ENCODE results near the gene HEATR3. TPM values are rescaled to one million over a fixed set of nuclear protein-coding genes. Genes with fewer than 3 reads are reported as not detected.
A peak's percentile ranks its signal among the peaks of the same experiment; 100 is the strongest.

Gene HEATR3
- total RNA-seq, 2 experiments from 2014 or later = 16.3 to 17.5 TPM

GRCh38 chr16:50037662-50038220, 28.0 kb upstream of the HEATR3 start:
- CTCF ChIA-PET = interaction anchor here (0.6 to 1.1 kb wide), 2 partner anchors 12 to 140 kb away, joined by 3 read pairs; partner anchors contain the start of gene CNEP1R1
- intact Hi-C loops (cut with micrococcal nuclease) = no loop called here
- H3K27ac Mint-ChIP-seq = peak overlapping the region; percentile 19

GRCh38 chr16:50038286-50038685, 27.5 kb upstream of the HEATR3 start:
- no peak overlapping the region for H3K4me3 Mint-ChIP-seq
- intact Hi-C loops (cut with micrococcal nuclease) = no loop called here
- H3K9me3 Mint-ChIP-seq = no peaks in the 10 kb centered on the region
- H3K4me1 Mint-ChIP-seq (ENCODE audit: low read depth) = peaks cover 14% of the 10 kb centered on the region
- H3K36me3 Mint-ChIP-seq (ENCODE audit: low read depth) = peaks cover 12% of the 10 kb centered on the region
- CTCF ChIA-PET = interaction anchor here (0.6 to 1.1 kb wide), 3 partner anchors 13 to 139 kb away, joined by 3 read pairs; partner anchors contain the start of gene CNEP1R1
- DNase-seq = no peak
- no peak overlapping the region for H3K27ac Mint-ChIP-seq
- peaks cover 5% of the 10 kb centered on the region for H3K27me3 Mint-ChIP-seq (ENCODE audit: low read depth)

More at GRCh38 chr16:50037662-50038220, 28.0 kb upstream of the HEATR3 start:
- peaks cover 14% of the 10 kb centered on the region for H3K4me1 Mint-ChIP-seq (ENCODE audit: low read depth)
- H3K4me3 Mint-ChIP-seq = no peak overlapping the region
- H3K27me3 Mint-ChIP-seq (ENCODE audit: low read depth) = peaks cover 3% of the 10 kb centered on the region
- peaks cover 13% of the 10 kb centered on the region for H3K36me3 Mint-ChIP-seq (ENCODE audit: low read depth)
- no peak for DNase-seq
- no peaks in the 10 kb centered on the region for H3K9me3 Mint-ChIP-seq

GRCh38 chr16:50038756-50039529, 26.8 kb upstream of the HEATR3 start:
- CTCF ChIA-PET = interaction anchor here (0.6 to 1.1 kb wide), 3 partner anchors 14 to 139 kb away, joined by 3 read pairs; partner anchors contain the start of gene CNEP1R1
- H3K27me3 Mint-ChIP-seq (ENCODE audit: low read depth) = peaks cover 5% of the 10 kb centered on the region
- no peak for DNase-seq
- no peak overlapping the region for H3K4me3 Mint-ChIP-seq
- intact Hi-C loops (cut with micrococcal nuclease) = no loop called here
- H3K36me3 Mint-ChIP-seq (ENCODE audit: low read depth) = peaks cover 11% of the 10 kb centered on the region
- no peak overlapping the region for H3K27ac Mint-ChIP-seq
- peaks cover 14% of the 10 kb centered on the region for H3K4me1 Mint-ChIP-seq (ENCODE audit: low read depth)
- no peaks in the 10 kb centered on the region for H3K9me3 Mint-ChIP-seq

- Mint-ChIP-seq H3K36me3 (ENCODE audit: low read depth) (peaks cover 5% of the 10 kb centered on the region), H3K27me3 (ENCODE audit: low read depth) (peaks cover 5% of the 10 kb centered on the region), H3K27ac (no peak overlapping the region), H3K4me3 (no peak overlapping the region), H3K9me3 (no peaks in the 10 kb centered on the region), H3K4me1 (ENCODE audit: low read depth) (peaks cover 13% of the 10 kb centered on the region)
- CTCF ChIA-PET = interaction anchor here (1.1 kb wide), 1 partner anchor 181 kb away, joined by 3 read pairs; no protein-coding TSS in a partner anchor
- intact Hi-C loops (cut with micrococcal nuclease) = no loop called here
- DNase-seq = no peak
Measured at GRCh38 chr16:50040018-50040417, 25.8 kb upstream of the HEATR3 start.

- Mint-ChIP-seq H3K36me3 (ENCODE audit: low read depth) (peaks cover 5% of the 10 kb centered on the region), H3K4me1 (ENCODE audit: low read depth) (peaks cover 10% of the 10 kb centered on the region), H3K4me3 (no peak overlapping the region), H3K9me3 (no peaks in the 10 kb centered on the region), H3K27ac (no peak overlapping the region), H3K27me3 (ENCODE audit: low read depth) (peaks cover 5% of the 10 kb centered on the region)
- no peak for DNase-seq
- intact Hi-C loops (cut with micrococcal nuclease) = no loop called here
- CTCF ChIA-PET = interaction anchor here (1.0 to 1.1 kb wide), 2 partner anchors 20 to 180 kb away, joined by 3 to 4 read pairs; no protein-coding TSS in a partner anchor
Measured at GRCh38 chr16:50040710-50041109, 25.1 kb upstream of the HEATR3 start.

GRCh38 chr16:50043358-50043757, 22.4 kb upstream of the HEATR3 start:
- Mint-ChIP-seq H3K36me3 (ENCODE audit: low read depth) (peaks cover 2% of the 10 kb centered on the region), H3K27me3 (ENCODE audit: low read depth) (peaks cover 5% of the 10 kb centered on the region), H3K9me3 (no peaks in the 10 kb centered on the region), H3K27ac (no peak overlapping the region), H3K4me3 (no peak overlapping the region), H3K4me1 (ENCODE audit: low read depth) (peaks cover 5% of the 10 kb centered on the region)
- DNase-seq = no peak
- intact Hi-C loops (cut with micrococcal nuclease) = no loop called here
- CTCF ChIA-PET = no interaction called here

GRCh38 chr16:50045412-50045811, 20.4 kb upstream of the HEATR3 start:
- Mint-ChIP-seq H3K9me3 (no peaks in the 10 kb centered on the region), H3K36me3 (ENCODE audit: low read depth) (no peaks in the 10 kb centered on the region), H3K27me3 (ENCODE audit: low read depth) (peaks cover 5% of the 10 kb centered on the region), H3K4me1 (ENCODE audit: low read depth) (no peaks in the 10 kb centered on the region), H3K4me3 (no peak overlapping the region), H3K27ac (peak overlapping the region; percentile 53)
- CTCF ChIA-PET = interaction anchor here (0.7 kb wide), 1 partner anchor 386 kb away, joined by 3 read pairs; no protein-coding TSS in a partner anchor
- no peak for DNase-seq
- intact Hi-C loops (cut with micrococcal nuclease) = no loop called here

GRCh38 chr16:50046853-50047252, 18.9 kb upstream of the HEATR3 start:
- intact Hi-C loops (cut with micrococcal nuclease) = no loop called here
- DNase-seq = no peak
- peaks cover 2% of the 10 kb centered on the region for H3K9me3 Mint-ChIP-seq
- no peak overlapping the region for H3K27ac Mint-ChIP-seq
- no peak overlapping the region for H3K4me3 Mint-ChIP-seq
- H3K27me3 Mint-ChIP-seq (ENCODE audit: low read depth) = peaks cover 5% of the 10 kb centered on the region
- CTCF ChIA-PET = no interaction called here
- H3K4me1 Mint-ChIP-seq (ENCODE audit: low read depth) = no peaks in the 10 kb centered on the region
- no peaks in the 10 kb centered on the region for H3K36me3 Mint-ChIP-seq (ENCODE audit: low read depth)

GRCh38 chr16:50047864-50048263, 17.9 kb upstream of the HEATR3 start:
- no peak for DNase-seq
- H3K36me3 Mint-ChIP-seq (ENCODE audit: low read depth) = no peaks in the 10 kb centered on the region
- intact Hi-C loops (cut with micrococcal nuclease) = no loop called here
- no peak overlapping the region for H3K27ac Mint-ChIP-seq
- no peaks in the 10 kb centered on the region for H3K4me1 Mint-ChIP-seq (ENCODE audit: low read depth)
- peaks cover 1% of the 10 kb centered on the region for H3K27me3 Mint-ChIP-seq (ENCODE audit: low read depth)
- H3K4me3 Mint-ChIP-seq = no peak overlapping the region
- peaks cover 2% of the 10 kb centered on the region for H3K9me3 Mint-ChIP-seq
- CTCF ChIA-PET = no interaction called here

GRCh38 chr16:50050802-50051201, 15.0 kb upstream of the HEATR3 start:
- no peak for DNase-seq
- H3K9me3 Mint-ChIP-seq = peaks cover 6% of the 10 kb centered on the region
- no peaks in the 10 kb centered on the region for H3K27me3 Mint-ChIP-seq (ENCODE audit: low read depth)
- H3K4me3 Mint-ChIP-seq = no peak overlapping the region
- no peaks in the 10 kb centered on the region for H3K36me3 Mint-ChIP-seq (ENCODE audit: low read depth)
- H3K4me1 Mint-ChIP-seq (ENCODE audit: low read depth) = no peaks in the 10 kb centered on the region
- CTCF ChIA-PET = interaction anchor here (0.9 kb wide), 2 partner anchors 26 to 159 kb away, joined by 3 to 4 read pairs; partner anchors contain the start of gene CNEP1R1
- H3K27ac Mint-ChIP-seq = no peak overlapping the region
- intact Hi-C loops (cut with micrococcal nuclease) = no loop called here

- Mint-ChIP-seq H3K27me3 (ENCODE audit: low read depth) (no peaks in the 10 kb centered on the region), H3K36me3 (ENCODE audit: low read depth) (peaks cover 2% of the 10 kb centered on the region), H3K27ac (no peak overlapping the region), H3K9me3 (peaks cover 12% of the 10 kb centered on the region), H3K4me1 (ENCODE audit: low read depth) (no peaks in the 10 kb centered on the region), H3K4me3 (no peak overlapping the region)
- CTCF ChIA-PET = interaction anchor here (0.6 to 1.0 kb wide), 2 partner anchors 140 to 485 kb away, joined by 4 to 6 read pairs; no protein-coding TSS in a partner anchor
- no peak for DNase-seq
- intact Hi-C loops (cut with micrococcal nuclease) = no loop called here
Measured at GRCh38 chr16:50056226-50056625, 9.5 kb upstream of the HEATR3 start.

- no peak overlapping the region for H3K4me3 Mint-ChIP-seq
- H3K27me3 Mint-ChIP-seq (ENCODE audit: low read depth) = no peaks in the 10 kb centered on the region
- H3K4me1 Mint-ChIP-seq (ENCODE audit: low read depth) = no peaks in the 10 kb centered on the region
- H3K36me3 Mint-ChIP-seq (ENCODE audit: low read depth) = peaks cover 2% of the 10 kb centered on the region
- DNase-seq = no peak
- H3K27ac Mint-ChIP-seq = no peak overlapping the region
- CTCF ChIA-PET = interaction anchor here (0.8 kb wide), 1 partner anchor 152 kb away, joined by 3 read pairs; no protein-coding TSS in a partner anchor
- peaks cover 10% of the 10 kb centered on the region for H3K9me3 Mint-ChIP-seq
- intact Hi-C loops (cut with micrococcal nuclease) = no loop called here
Measured at GRCh38 chr16:50058091-50058771, 7.5 kb upstream of the HEATR3 start.

All from activated naive CD4-positive, alpha-beta T cell treated with anti-CD3 and anti-CD28 coated beads for 36 hours (primary cell).